Fibroblast of lung (primary cell): ENCODE measurements around the gene GPR32. TPM values are rescaled to one million over a fixed set of nuclear protein-coding genes. Genes with fewer than 3 reads are reported as not detected.
"Not testable (repeated sequence)": the region's sequence is repeated elsewhere in the genome, so short reads cannot be mapped to it uniquely, and the experiment has no call there.

Source experiments
- DNase-seq, 2 donors: peaks; one replicate each; pipeline versions ENCODE4 v3.0.0 to v3.0.0-alpha.2; 2010; ENCODE audit warnings: low read depth in 2 of 2
- H2AFZ ChIP-seq: 2 replicates; pipeline ENCODE4 v1.5.1; 2012; ENCODE audit warnings: low read length, control low read depth, inconsistent platforms
- H3K27ac ChIP-seq: 2 replicates; pipeline ENCODE4 v1.5.1; 2011; ENCODE audit warnings: low read length, control low read depth; ENCODE audit not compliant: insufficient read depth
- H3K27me3 ChIP-seq: 2 replicates; pipeline ENCODE4 v1.5.1; 2011; ENCODE audit warnings: mild to moderate bottlenecking, low read length; ENCODE audit not compliant: control insufficient read depth, insufficient read depth
- H3K36me3 ChIP-seq: 2 replicates; pipeline ENCODE4 v1.5.1; 2011; ENCODE audit warnings: low read length; ENCODE audit not compliant: control insufficient read depth, insufficient read depth
- H3K4me1 ChIP-seq: 2 replicates; pipeline ENCODE4 v1.5.1; 2011; ENCODE audit warnings: low read length; ENCODE audit not compliant: control insufficient read depth, insufficient read depth; ENCODE audit errors: extremely low read depth
- H3K4me2 ChIP-seq: 2 replicates; pipeline ENCODE4 v1.5.1; 2011; ENCODE audit warnings: low read length, control low read depth; ENCODE audit not compliant: insufficient read depth; ENCODE audit errors: extremely low read depth
- H3K4me3 ChIP-seq, 4 experiments: fragments of 200-600 bp in 1 of 4; sonication (generic) in 1 of 4; replicated peaks in 1 of 4; 2 replicates each; pipeline ENCODE4 v1.5.1; 2011 to 2016; ENCODE audit warnings: low read length in 4 of 4, low read depth in 3 of 4, mild to moderate bottlenecking in 3 of 4, control low read depth in 2 of 4, inconsistent platforms in 1 of 4, mixed read lengths in 1 of 4; ENCODE audit not compliant: insufficient read depth in 1 of 4; ENCODE audit errors: control extremely low read depth in 1 of 4
- H3K79me2 ChIP-seq: 2 replicates; pipeline ENCODE4 v1.5.1; 2012; ENCODE audit warnings: mild to moderate bottlenecking, low read length, inconsistent platforms; ENCODE audit not compliant: control insufficient read depth, insufficient read depth
- H3K9ac ChIP-seq: 2 replicates; pipeline ENCODE4 v1.5.1; 2011; ENCODE audit warnings: mild to moderate bottlenecking, low read length, control low read depth; ENCODE audit not compliant: insufficient read depth
- H3K9me3 ChIP-seq: 2 replicates; pipeline ENCODE4 v1.5.1; 2012; ENCODE audit warnings: low read depth, low read length; ENCODE audit not compliant: control insufficient read depth, insufficient read depth
- H4K20me1 ChIP-seq: 2 replicates; pipeline ENCODE4 v1.5.1; 2011; ENCODE audit warnings: low read length; ENCODE audit not compliant: control insufficient read depth, insufficient read depth; ENCODE audit errors: extremely low read depth
- EZH2 ChIP-seq: IDR thresholded peaks from 2 replicates; pipeline ENCODE4 v1.5.1; 2012; ENCODE audit warnings: low read length, control low read depth, mild to moderate bottlenecking; ENCODE audit errors: missing control alignments
- polyA plus RNA-seq, 2 donors: library from polyadenylated mRNA; depleted of rRNA in 1 of 2; stranded (reverse) in 1 of 2; unstranded in 1 of 2; fragments of >200 nt; gene quantifications; 2 replicates each; pipeline ENCODE4 v1.2.1, GENCODE V29; 2011 to 2012; ENCODE audit warnings: missing spikeins in 1 of 2
- total RNA-seq: library from RNA; depleted of rRNA; stranded (reverse); fragments of >200 nt; gene quantifications from 2 replicates; pipeline ENCODE4 v1.2.1, GENCODE V29; 2014
- TF ChIP-seq, protein P1 (sequence below), 2 donors: IDR thresholded peaks in 1 of 2; conservative IDR thresholded peaks in 1 of 2; 1 replicate in 1 of 2; 2 replicates in 1 of 2; pipeline ENCODE4 v1.5.1; 2011 to 2012; ENCODE audit warnings: low read length in 2 of 2, control low read depth in 1 of 2, inconsistent platforms in 1 of 2, low read depth in 1 of 2, mild to moderate bottlenecking in 1 of 2

Gene GPR32
- total and polyA plus RNA-seq, 2 donors (not counting 1 experiment from before 2014, with no cell fraction given): not detected

DNA sequence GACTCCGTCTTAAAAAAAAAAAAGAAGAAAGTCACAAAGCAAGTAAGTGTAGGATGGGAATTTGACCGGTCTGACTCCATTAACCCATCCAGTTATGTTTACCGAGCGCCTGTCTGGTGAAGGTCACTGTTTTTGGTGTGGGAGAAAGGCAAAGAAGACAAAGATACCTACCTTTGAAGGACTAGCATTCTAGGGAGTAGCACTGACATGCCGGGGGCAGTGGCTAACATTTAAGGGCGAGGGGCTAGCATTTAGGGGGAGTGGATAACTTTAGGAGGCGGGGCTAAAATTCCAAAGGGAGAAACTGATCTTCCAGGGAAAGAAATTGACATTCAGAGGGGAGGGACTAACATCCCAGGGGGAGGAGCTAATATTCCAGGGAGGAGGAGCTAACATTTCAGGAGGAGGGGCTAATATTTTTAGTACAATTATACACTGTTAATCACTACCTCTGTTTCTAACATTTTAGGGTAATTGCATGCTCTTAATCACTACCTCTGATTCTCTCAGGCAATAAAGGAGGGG, 8.7 kb downstream of the GPR32 start:
- Histone ChIP-seq H2AFZ (no peak overlapping the region), H3K27ac (no peak overlapping the region), H3K9me3 (no peaks in the 10 kb centered on the region), H3K4me1 (no peaks in the 10 kb centered on the region), H3K9ac (no peak overlapping the region), H3K27me3 (peaks cover 14% of the 10 kb centered on the region), H3K4me3 (no peak overlapping the region), H3K36me3 (no peaks in the 10 kb centered on the region), H3K79me2 (no peaks in the 10 kb centered on the region), H3K4me2 (no peak overlapping the region), H4K20me1 (no peaks in the 10 kb centered on the region)
- TF ChIP-seq EZH2: no peak
- TF ChIP-seq, protein P1, sequence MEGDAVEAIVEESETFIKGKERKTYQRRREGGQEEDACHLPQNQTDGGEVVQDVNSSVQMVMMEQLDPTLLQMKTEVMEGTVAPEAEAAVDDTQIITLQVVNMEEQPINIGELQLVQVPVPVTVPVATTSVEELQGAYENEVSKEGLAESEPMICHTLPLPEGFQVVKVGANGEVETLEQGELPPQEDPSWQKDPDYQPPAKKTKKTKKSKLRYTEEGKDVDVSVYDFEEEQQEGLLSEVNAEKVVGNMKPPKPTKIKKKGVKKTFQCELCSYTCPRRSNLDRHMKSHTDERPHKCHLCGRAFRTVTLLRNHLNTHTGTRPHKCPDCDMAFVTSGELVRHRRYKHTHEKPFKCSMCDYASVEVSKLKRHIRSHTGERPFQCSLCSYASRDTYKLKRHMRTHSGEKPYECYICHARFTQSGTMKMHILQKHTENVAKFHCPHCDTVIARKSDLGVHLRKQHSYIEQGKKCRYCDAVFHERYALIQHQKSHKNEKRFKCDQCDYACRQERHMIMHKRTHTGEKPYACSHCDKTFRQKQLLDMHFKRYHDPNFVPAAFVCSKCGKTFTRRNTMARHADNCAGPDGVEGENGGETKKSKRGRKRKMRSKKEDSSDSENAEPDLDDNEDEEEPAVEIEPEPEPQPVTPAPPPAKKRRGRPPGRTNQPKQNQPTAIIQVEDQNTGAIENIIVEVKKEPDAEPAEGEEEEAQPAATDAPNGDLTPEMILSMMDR (conservative IDR thresholded peaks at IDR 0.05 in 1 of 2, IDR thresholded peaks at IDR 0.05 in 1 of 2; ENCODE audit: low read depth in 1 of 2, low read length in 2 of 2): no peak
- no peak for DNase-seq

DNA sequence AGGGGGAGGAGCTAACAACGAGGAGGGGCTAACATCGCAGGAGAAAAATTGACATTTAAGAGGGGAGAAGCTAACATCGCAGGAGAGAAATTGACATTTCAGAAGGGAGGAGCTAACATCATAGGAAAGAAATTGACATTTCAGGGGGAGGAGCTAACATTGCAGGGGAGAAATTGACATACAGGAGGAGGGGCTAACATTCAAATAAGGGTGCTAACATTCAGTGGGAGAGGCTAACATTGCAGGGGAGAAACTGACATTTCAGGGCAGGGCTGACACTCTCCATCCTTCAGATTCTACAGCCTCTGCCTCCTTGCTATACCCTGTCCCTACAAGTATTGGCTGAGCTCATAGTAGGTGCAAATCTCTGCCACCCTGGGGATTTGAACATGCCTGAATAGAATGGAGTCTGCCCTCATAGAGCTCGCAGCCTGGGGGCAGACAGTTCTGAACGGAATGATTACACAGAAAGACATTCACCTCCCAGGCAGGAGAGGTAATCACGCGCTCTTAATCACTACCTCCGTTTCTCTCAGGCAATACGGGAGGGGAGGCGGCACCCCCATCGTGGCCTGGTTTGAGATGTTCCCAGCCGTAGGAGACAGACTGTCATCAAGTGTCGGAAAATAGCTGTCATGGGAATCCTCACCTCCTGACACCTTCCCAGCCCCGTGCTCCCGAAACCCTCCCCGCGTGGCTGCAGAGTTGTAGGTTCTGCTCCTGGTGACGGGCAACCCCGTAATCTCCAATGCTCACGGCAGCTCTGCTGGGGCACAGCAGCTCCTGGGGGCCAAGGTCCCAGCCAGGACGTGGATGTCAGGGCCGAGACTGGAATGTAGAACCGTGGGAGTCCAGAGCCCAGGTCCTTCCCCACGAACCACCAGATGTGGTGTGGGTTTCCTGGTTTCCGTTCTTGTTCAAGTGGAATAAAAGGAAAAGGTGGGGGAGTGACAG, 9.5 kb downstream of the GPR32 start:
- H3K4me3 ChIP-seq: no peak overlapping the region
- no peaks in the 10 kb centered on the region for H3K79me2 ChIP-seq
- H3K4me1 ChIP-seq: no peaks in the 10 kb centered on the region
- H3K27ac ChIP-seq: no peak overlapping the region
- DNase-seq: no peak
- H3K36me3 ChIP-seq: no peaks in the 10 kb centered on the region
- no peaks in the 10 kb centered on the region for H4K20me1 ChIP-seq
- H3K4me2 ChIP-seq: no peak overlapping the region
- peaks cover 14% of the 10 kb centered on the region for H3K27me3 ChIP-seq
- H3K9ac ChIP-seq: no peak overlapping the region
- H2AFZ ChIP-seq: no peak overlapping the region
- H3K9me3 ChIP-seq: no peaks in the 10 kb centered on the region
- TF ChIP-seq, protein P1 (conservative IDR thresholded peaks at IDR 0.05 in 1 of 2, IDR thresholded peaks at IDR 0.05 in 1 of 2; ENCODE audit: low read depth in 1 of 2, low read length in 2 of 2): no peak
- no peak for TF ChIP-seq EZH2

DNA sequence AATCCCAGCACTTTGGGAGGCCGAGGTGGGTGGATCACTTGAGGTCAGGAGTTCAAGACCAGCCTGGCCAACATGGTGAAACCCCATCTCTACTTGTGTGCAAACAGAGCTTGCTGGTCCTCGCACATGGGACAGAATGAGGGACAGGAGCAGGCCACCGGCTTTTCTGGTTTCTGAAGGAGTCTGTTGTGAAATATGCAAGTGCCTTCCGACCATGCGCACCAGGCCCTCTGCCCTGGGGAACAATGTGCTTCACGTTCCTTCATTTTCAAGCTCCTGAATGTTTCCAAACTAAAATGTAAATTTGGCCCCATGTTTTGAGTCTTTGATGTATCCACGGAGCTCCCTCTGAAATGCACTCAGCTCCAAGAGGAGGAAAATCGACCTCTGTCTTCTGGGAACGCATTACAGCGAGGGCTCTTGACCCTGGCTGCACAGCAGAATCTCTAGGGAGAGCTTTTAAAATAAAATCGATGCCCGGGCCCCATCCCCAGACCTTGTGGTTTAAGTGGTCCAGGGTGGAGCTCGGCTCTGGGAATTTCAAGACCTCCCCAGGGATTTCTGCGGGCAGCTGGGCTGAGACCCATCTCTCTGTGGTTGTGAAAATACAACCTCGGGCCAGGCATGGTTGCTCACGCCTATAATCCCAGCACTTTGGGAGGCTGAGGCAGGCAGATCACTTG, 10.6 kb downstream of the GPR32 start:
- Histone ChIP-seq H3K79me2 (no peaks in the 10 kb centered on the region), H3K9me3 (no peaks in the 10 kb centered on the region), H3K36me3 (no peaks in the 10 kb centered on the region), H3K9ac (no peak overlapping the region), H4K20me1 (no peaks in the 10 kb centered on the region), H3K27ac (no peak overlapping the region), H3K27me3 (peaks cover 14% of the 10 kb centered on the region), H3K4me2 (no peak overlapping the region), H3K4me1 (no peaks in the 10 kb centered on the region), H2AFZ (no peak overlapping the region), H3K4me3 (no peak overlapping the region)
- DNase-seq: no peak
- TF ChIP-seq EZH2: no peak
- TF ChIP-seq, protein P1 (conservative IDR thresholded peaks at IDR 0.05 in 1 of 2, IDR thresholded peaks at IDR 0.05 in 1 of 2; ENCODE audit: low read depth in 1 of 2, low read length in 2 of 2): no peak

DNA sequence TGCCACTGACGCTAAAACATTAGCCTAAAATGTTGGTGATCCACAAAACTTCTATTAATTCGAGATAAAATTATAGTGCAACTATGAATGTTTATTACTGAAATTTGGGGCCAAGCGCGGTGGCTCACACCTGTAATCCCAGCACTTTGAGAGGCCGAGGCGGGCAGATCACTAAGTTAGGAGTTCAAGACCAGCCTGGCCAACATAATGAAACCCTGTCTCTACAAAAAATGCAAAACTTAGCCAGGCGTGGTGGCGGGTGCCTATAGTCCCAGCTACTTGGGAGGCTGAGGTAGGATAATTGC, 13.5 kb downstream of the GPR32 start:
- H3K36me3 ChIP-seq, H3K27ac ChIP-seq, H3K79me2 ChIP-seq, H3K4me3 ChIP-seq, H2AFZ ChIP-seq, H3K9ac ChIP-seq, H3K27me3 ChIP-seq, H3K9me3 ChIP-seq, H3K4me2 ChIP-seq, DNase-seq, H4K20me1 ChIP-seq, H3K4me1 ChIP-seq: not testable (repeated sequence)
